Activated T-helper 2 cell treated with anti-CD3 and anti-CD28 coated beads, Interferon-gamma antibody, Interleukin-2, Interleukin-4, amounts not matched to agents 10 μg/mL and 5 μg/mL and 100 μg/mL, durations not matched to agents 14 hours and 24 hours and 36 hours (primary cell): ENCODE data around the gene ACTRT2. TPM values are rescaled to one million over a fixed set of nuclear protein-coding genes. Genes with fewer than 3 reads are reported as not detected.

Source experiments
- total RNA-seq: library from RNA; stranded (reverse); gene quantifications from 2 replicates; pipeline ENCODE4 v1.2.3, GENCODE V29; 2022

Gene ACTRT2
- total RNA-seq, 1 donor from 2014 or later = not detected

Other genes with a start within 250 kb of the ACTRT2 start
- gene TTC34, start 219.8 kb upstream of the ACTRT2 start, total RNA-seq = 0.94 and 1.1 TPM in 2 replicates
- not detected in 2 replicates for gene PRDM16, start 47.7 kb downstream of the ACTRT2 start, total RNA-seq